ENCODE results near the gene TRIM65.
"Not testable (repeated sequence)": the region's sequence is repeated elsewhere in the genome, so short reads cannot be mapped to it uniquely, and the experiment has no call there.

Gene TRIM65

DNA sequence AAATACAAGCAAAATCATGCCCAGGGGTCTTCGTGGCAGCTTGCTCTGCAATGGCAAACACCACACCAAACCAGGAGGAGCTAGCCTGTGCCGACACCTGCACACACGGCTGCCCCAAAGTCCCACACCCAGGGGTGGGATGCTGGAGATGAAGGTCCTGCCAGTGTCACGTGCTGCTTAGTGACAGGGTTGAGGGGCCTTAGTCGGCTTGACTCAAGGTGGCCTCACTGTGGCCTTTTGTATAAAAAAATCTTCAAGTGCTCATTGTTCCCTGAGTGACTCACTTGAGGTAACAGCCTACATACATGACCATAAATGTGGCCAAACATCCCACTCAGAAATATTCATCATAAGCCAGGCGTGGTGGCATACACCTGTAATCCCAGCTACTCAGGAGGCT lies 7.3 kb downstream of the TRIM65 start:
- DNase-seq (ENCODE audit: insufficient read length, low spot score) (no peak), FAIRE-seq (no peak)
- TF ChIP-seq, protein P1, sequence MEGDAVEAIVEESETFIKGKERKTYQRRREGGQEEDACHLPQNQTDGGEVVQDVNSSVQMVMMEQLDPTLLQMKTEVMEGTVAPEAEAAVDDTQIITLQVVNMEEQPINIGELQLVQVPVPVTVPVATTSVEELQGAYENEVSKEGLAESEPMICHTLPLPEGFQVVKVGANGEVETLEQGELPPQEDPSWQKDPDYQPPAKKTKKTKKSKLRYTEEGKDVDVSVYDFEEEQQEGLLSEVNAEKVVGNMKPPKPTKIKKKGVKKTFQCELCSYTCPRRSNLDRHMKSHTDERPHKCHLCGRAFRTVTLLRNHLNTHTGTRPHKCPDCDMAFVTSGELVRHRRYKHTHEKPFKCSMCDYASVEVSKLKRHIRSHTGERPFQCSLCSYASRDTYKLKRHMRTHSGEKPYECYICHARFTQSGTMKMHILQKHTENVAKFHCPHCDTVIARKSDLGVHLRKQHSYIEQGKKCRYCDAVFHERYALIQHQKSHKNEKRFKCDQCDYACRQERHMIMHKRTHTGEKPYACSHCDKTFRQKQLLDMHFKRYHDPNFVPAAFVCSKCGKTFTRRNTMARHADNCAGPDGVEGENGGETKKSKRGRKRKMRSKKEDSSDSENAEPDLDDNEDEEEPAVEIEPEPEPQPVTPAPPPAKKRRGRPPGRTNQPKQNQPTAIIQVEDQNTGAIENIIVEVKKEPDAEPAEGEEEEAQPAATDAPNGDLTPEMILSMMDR (IDR thresholded peaks at IDR 0.05; ENCODE audit: insufficient read depth, missing control alignments) = no peak

DNA sequence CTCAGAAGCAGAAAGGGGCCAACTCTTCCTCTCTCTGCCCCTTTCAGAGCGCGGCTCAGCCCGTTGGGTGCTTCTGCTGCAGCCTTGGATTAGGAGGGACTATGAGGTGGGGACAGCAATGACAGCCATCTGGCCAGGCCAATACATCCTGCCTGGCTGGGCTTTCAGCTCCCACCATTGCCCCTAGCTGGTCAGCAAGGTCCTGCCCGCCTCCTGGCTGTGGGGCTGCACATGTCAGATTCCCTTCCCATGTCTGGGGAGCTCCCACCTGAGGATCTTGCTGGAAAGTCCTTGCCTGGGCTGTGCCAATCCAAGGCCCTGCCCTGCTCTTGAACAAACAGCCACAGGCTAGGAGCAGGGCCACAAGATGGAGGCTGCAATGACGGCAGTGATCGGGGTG lies 8.3 kb downstream of the TRIM65 start:
- TF ChIP-seq, protein P1 (IDR thresholded peaks at IDR 0.05; ENCODE audit: insufficient read depth, missing control alignments) = no peak
- DNase-seq (ENCODE audit: insufficient read length, low spot score) = no peak
- no peak for FAIRE-seq

DNA sequence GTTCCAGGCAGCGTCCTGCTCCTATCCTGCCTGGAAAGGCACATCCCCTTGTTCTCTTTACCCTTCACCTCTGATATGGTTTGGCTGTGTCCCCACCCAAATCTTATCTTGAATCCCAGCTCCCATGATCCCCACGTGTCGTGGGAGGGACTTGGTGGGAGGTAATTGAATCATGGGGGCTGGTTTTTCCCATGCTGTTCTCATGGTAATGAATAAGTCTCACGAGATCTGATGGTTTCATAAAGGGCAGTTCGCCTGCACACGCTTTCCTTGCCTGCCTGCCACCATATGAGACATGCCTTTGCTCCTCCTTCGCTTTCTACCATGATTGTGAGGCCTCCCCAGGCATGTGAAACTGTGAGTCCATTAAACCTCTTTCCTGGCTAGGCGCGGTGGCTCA lies 10.9 kb downstream of the TRIM65 start:
- FAIRE-seq = not testable (repeated sequence)

DNA sequence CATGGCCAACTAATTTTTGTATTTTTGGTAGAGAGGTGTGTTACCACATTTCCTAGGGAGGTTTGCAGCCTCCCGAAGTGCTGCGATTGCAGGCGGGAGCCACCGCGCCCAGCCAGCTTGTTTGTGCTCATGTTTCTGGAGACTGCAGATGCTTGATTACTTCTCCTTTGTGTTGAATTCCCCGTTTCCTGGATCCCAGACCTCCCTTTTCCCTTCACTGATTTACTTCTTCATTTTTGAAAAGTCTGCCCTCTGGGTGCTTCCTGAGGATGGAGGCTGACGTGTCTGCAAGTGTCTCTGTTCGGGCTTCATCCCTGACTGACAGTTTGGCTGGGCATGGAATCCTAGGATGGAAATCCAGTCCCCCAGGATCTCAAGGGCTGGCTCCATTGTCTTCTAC lies 11.3 kb downstream of the TRIM65 start:
- TF ChIP-seq, protein P1 (IDR thresholded peaks at IDR 0.05; ENCODE audit: insufficient read depth, missing control alignments) = no peak
- no peak for FAIRE-seq
- DNase-seq (ENCODE audit: insufficient read length, low spot score) = no peak

More for the DNA sequence above, 10.9 kb downstream of the TRIM65 start:
- DNase-seq (ENCODE audit: insufficient read length, low spot score) = not testable (repeated sequence)

DNA sequence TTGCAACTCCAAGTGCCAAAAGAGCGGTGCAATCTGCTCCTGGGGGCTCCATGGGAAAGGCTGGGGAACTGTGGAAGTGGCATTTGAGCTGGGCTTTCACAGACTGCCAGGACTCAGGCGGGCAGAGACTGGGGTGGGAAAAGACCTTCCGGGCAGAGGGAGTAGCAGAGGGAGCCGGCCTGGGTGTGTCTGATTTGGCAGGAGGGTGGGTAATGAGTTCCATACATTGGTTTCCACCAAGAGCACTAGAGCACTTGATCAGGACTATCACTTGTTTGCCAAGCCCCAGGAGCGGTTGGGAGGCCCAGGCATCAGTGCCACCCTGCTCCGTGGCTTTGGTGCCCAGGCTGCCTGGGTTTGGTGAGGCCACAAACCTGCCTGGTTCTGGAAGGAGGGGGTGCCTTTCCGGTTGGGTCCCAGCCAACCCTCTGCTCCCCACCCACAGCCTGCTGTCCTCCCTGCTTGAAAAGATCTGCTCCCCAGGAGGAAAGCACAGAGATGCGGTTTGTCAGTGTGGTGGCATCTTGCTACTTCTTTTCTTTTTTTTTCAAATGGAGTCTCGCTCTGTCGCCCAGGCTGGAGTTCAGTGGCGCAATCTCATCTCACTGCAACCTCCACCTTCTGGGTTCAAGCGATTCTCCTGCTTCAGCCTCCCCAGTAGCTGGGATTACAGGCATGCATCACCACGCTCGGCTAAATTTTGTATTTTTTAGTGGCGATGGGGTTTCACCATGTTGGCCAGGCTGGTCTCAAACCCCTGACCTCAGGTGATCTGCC lies 14.9 kb downstream of the TRIM65 start:
- TF ChIP-seq, protein P1 (IDR thresholded peaks at IDR 0.05; ENCODE audit: insufficient read depth, missing control alignments) = no peak
- DNase-seq (ENCODE audit: insufficient read length, low spot score) (no peak), FAIRE-seq (no peak)

DNA sequence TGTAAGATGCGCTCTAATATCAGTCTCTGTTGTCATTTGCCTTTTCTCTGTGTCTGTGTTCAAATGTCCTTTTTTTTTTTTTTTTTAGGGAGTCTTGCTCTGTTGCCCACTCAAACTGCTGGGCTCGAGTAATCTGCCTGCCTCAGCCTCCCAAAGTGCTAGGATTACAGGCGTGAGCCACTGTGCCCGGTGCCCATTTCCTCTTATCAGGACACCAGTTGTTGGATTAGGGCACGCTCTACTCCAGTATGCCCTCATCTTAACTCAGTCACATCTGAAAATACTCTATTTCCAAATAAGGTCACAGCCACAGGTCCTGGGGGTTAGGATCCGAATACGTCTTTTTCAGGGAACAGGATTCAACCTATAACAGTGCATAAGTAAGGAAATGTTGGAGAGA lies 16.5 kb downstream of the TRIM65 start:
- no peak for FAIRE-seq
- DNase-seq (ENCODE audit: insufficient read length, low spot score) = no peak

DNA sequence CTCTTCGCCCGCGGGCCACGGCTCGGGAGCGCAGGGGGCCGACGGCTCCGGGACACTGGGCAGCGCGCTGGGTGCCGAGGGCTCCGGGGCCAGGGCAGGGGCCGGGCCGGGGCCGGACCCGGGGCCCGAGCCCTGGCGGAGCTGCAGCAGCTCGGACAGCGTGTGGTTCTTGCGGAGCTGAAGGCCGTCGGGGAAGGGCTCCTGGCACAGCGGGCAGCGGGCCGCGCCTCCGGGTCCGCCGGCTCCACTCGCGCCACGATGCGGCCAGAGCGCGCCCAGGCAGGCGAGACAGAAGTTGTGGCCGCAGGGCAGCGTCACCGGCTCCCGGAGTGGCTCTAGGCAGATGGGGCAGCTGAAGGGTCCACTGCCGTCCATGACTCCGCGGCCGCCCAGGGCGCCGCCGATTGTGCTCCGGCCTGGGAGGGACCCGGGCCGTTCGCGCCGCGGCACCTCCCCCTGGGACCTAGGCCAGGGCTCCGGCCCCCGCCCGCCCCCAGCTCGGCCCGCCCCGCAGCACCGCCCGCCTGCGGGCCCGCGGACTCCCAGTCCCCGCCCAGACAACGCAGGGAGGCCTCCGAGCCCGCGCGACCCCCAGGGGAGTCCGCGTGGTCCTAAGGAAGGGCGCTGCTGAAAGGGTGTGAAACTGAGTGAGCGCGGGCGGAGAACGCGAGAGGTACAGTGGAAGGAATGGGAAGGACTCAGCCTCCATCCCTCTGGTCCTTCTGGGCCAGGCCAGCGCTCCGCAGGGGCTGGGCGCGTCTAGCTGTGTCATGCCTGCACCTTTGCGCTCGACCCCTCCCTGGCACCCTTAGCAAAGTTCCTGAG lies 18.4 kb downstream of the TRIM65 start, which contains the start of gene TRIM47:
Gene TRIM47, minus strand, starts transcription at position 408 of the 825 bp plus-strand sequence. Its CDS starts 33 bp downstream, at position 375.
- no peak for DNase-seq (ENCODE audit: insufficient read length, low spot score)
- TF ChIP-seq, protein P1 (IDR thresholded peaks at IDR 0.05; ENCODE audit: insufficient read depth, missing control alignments) = no peak
- no peak for FAIRE-seq

More for the DNA sequence above, 16.5 kb downstream of the TRIM65 start:
- TF ChIP-seq, protein P1 (IDR thresholded peaks at IDR 0.05; ENCODE audit: insufficient read depth, missing control alignments) = no peak

Measured in D721Med (cell line).